HepG2 (cell line): ENCODE results near the gene CDK12. TPM values are rescaled to one million over a fixed set of nuclear protein-coding genes. Genes with fewer than 3 reads are reported as not detected.
"Not testable (repeated sequence)": the region's sequence is repeated elsewhere in the genome, so short reads cannot be mapped to it uniquely, and the experiment has no call there.

Experiments
- ATAC-seq: fragments of 200-7000 bp; cut with Tn5 transposase; 3 replicates; pipeline ENCODE4 v1.9.1; 2020; ENCODE audit warnings: mild to moderate bottlenecking, moderate library complexity
- BruUV-seq: library from RNA; stranded (reverse); fragments of 400-500 nt; replicated peaks from 2 replicates; lab custom pipeline; 2021; lab: Mats Ljungman, UMichigan
- CTCF ChIA-PET: fragments of 300-600 bp; formaldehyde crosslinking; extraction: SDS; loops from one replicate; lab custom pipeline; 2021; ENCODE audit warnings: low total read pairs, inconsistent platforms, low intra/inter-chr PET ratio; lab: Yijun Ruan, JAX
- POLR2A ChIA-PET: fragments of 350-600 bp; sonication (Branson Sonifier 250); formaldehyde crosslinking; loops from one replicate; lab custom pipeline; 2020; ENCODE audit warnings: antibody characterized with exemption, inconsistent platforms; lab: Yijun Ruan, JAX
- DNase-seq: peaks from one replicate; pipeline ENCODE4 v3.0.0-alpha.2; 2015; ENCODE audit warnings: low spot score
- FAIRE-seq: peaks from 3 replicates; lab custom pipeline; 2011; peaks lifted over from hg19 to GRCh38; lab: Jason Lieb, UNC
- H2AFZ ChIP-seq: one replicate; pipeline ENCODE4 v1.6.1; 2011; ENCODE audit warnings: low read length, inconsistent platforms
- H3K27ac ChIP-seq: fragments of 300-600 bp; 3 replicates; pipeline ENCODE4 v1.8.0; 2011; ENCODE audit warnings: mixed run types, mild to moderate bottlenecking, mixed read lengths, low read length, inconsistent platforms; ENCODE audit not compliant: insufficient read depth; ENCODE audit errors: extremely low read length
- H3K27me3 ChIP-seq, 2 experiments: fragments of 200-600 bp in 1 of 2; 2 replicates in 1 of 2; 3 replicates in 1 of 2; pipeline versions ENCODE4 v1.6.0 to v1.8.0; 2011; ENCODE audit warnings: low read length in 2 of 2, mild to moderate bottlenecking in 2 of 2, moderate library complexity in 2 of 2, inconsistent platforms in 1 of 2; ENCODE audit not compliant: insufficient read depth in 2 of 2, control insufficient read depth in 1 of 2
- H3K36me3 ChIP-seq, 2 experiments: fragments of 200-600 bp in 1 of 2; replicated peaks in 1 of 2; 2 replicates in 1 of 2; 3 replicates in 1 of 2; pipeline versions ENCODE4 v1.5.1 to v1.8.0; 2011; ENCODE audit warnings: low read length in 2 of 2, inconsistent platforms in 1 of 2; ENCODE audit not compliant: insufficient read depth in 2 of 2, control insufficient read depth in 1 of 2
- H3K4me1 ChIP-seq: 2 replicates; pipeline ENCODE4 v1.5.1; 2012; ENCODE audit warnings: low read length, inconsistent platforms; ENCODE audit not compliant: insufficient read depth
- H3K4me2 ChIP-seq: 2 replicates; pipeline ENCODE4 v1.6.0; 2011; ENCODE audit warnings: low read depth, low read length, inconsistent platforms
- H3K4me3 ChIP-seq, 3 experiments: fragments of 200-600 bp in 1 of 3; sonication (generic), shearing (Covaris generic) in 1 of 3; replicated peaks in 1 of 3; 2 replicates each; pipeline ENCODE4 v1.5.1; 2011 to 2016; ENCODE audit warnings: low read length in 3 of 3, inconsistent platforms in 2 of 3, low read depth in 2 of 3, mild to moderate bottlenecking in 2 of 3, control low read depth in 1 of 3, mixed read lengths in 1 of 3; ENCODE audit not compliant: insufficient read depth in 1 of 3
- H3K79me2 ChIP-seq: one replicate; pipeline ENCODE4 v1.6.1; 2011; ENCODE audit warnings: low read length, inconsistent platforms; ENCODE audit not compliant: insufficient read depth
- H3K9ac ChIP-seq: 2 replicates; pipeline ENCODE4 v1.6.0; 2011; ENCODE audit warnings: mild to moderate bottlenecking, low read depth, low read length, inconsistent platforms; ENCODE audit not compliant: insufficient read depth
- H3K9me3 ChIP-seq: 2 replicates; pipeline ENCODE4 v1.5.1; 2012; ENCODE audit warnings: mild to moderate bottlenecking, low read length
- H4K20me1 ChIP-seq: 2 replicates; pipeline ENCODE4 v1.6.0; 2011; ENCODE audit warnings: inconsistent platforms, mild to moderate bottlenecking, low read length, moderate library complexity; ENCODE audit not compliant: insufficient read depth
- NFIB ChIP-seq: sonication (generic); formaldehyde crosslinking; IDR thresholded peaks from 2 replicates; pipeline ENCODE4 v1.9.0; 2021; ENCODE audit warnings: missing genetic modification reagents, mild to moderate bottlenecking, borderline replicate concordance
- SRY ChIP-seq: sonication (generic); formaldehyde crosslinking; IDR thresholded peaks from 2 replicates; pipeline ENCODE4 v1.8.0; 2022; ENCODE audit warnings: mild to moderate bottlenecking, missing genetic modification reagents
- ZFYVE20 ChIP-seq: sonication (generic); formaldehyde crosslinking; IDR thresholded peaks from 2 replicates; pipeline ENCODE4 v1.8.0; 2023; ENCODE audit warnings: low read depth, mild to moderate bottlenecking, moderate library complexity, missing genetic modification reagents, borderline replicate concordance
- ZNF253 ChIP-seq: sonication (generic); formaldehyde crosslinking; IDR thresholded peaks from 2 replicates; pipeline ENCODE4 v1.8.0; 2022; ENCODE audit warnings: mild to moderate bottlenecking, missing genetic modification reagents, borderline replicate concordance
- WGBS: methylation state at CpG from one replicate; pipeline ENCODE4 v1.1.6; 2017; ENCODE audit warnings: low lambda C conversion rate; 5-methylcytosine and 5-hydroxymethylcytosine counted together
- in situ Hi-C: cut with HindIII; loops from 2 replicates; pipeline ENCODE4 v1.10.0; 2017; ENCODE audit warnings: low pct_unique_long_range_greater_than_20kb; ENCODE audit not compliant: extremely low pct_ligation_motif_present
- intact Hi-C: fragments of 100-400 bp; cut with micrococcal nuclease; formaldehyde crosslinking; loops from one replicate; pipeline ENCODE4 v1.10.0; 2022; ENCODE audit not compliant: unreplicated experiment
- polyA plus RNA-seq, 8 experiments: library from polyadenylated mRNA; depleted of rRNA in 3 of 8; stranded (reverse) in 7 of 8; unstranded in 1 of 8; fragments of >200 nt; fragmentation: Illumina TruSeq in 4 of 8; extraction: Trizol in 4 of 8; gene quantifications; 2 replicates each; pipeline versions ENCODE4 v1.2.1 to v1.2.3, GENCODE V29; 2011 to 2016; ENCODE audit warnings: low read depth in 4 of 8, missing spikeins in 1 of 8, mixed read lengths in 1 of 8; ENCODE audit not compliant: insufficient read depth in 1 of 8
- total RNA-seq, 5 experiments: library from RNA; depleted of rRNA; stranded (reverse); fragments of >200 nt; fragmentation: Illumina TruSeq; extraction: Trizol; gene quantifications; 2 replicates each; pipeline ENCODE4 v1.2.3, GENCODE V29; 2016; ENCODE audit warnings: low read depth in 1 of 5
- TF ChIP-seq, protein P1 (sequence below): sonication (generic); formaldehyde crosslinking; IDR thresholded peaks from 2 replicates; pipeline ENCODE4 v1.5.0; 2020; ENCODE audit warnings: mild to moderate bottlenecking, missing genetic modification reagents, moderate library complexity
- TF ChIP-seq, protein P2 (sequence below): sonication (generic); formaldehyde crosslinking; conservative IDR thresholded peaks from 2 replicates; pipeline ENCODE4 v1.4.0; 2020; ENCODE audit warnings: mild to moderate bottlenecking, missing genetic modification reagents, moderate library complexity
- TF ChIP-seq, protein P3 (sequence below): sonication (generic); formaldehyde crosslinking; IDR thresholded peaks from 2 replicates; pipeline ENCODE4 v1.9.0; 2022; ENCODE audit warnings: missing genetic modification reagents, mild to moderate bottlenecking, borderline replicate concordance

CDK12 gene
- total and polyA plus RNA-seq, 2 of the 13 experiments (the other 11 are each of a cell fraction or from before 2014, with no cell fraction given) = 24.0 to 88.6 TPM

- POLR2A ChIA-PET, H3K4me2 ChIP-seq, in situ Hi-C loops, H3K9ac ChIP-seq, FAIRE-seq, BruUV-seq, H3K9me3 ChIP-seq, CTCF ChIA-PET, ATAC-seq, H4K20me1 ChIP-seq, H2AFZ ChIP-seq, DNase-seq, H3K27me3 ChIP-seq, H3K27ac ChIP-seq, H3K4me1 ChIP-seq, H3K79me2 ChIP-seq, intact Hi-C loops, H3K36me3 ChIP-seq, H3K4me3 ChIP-seq: not testable (repeated sequence)
- 87% methylated on average over 12 of the region's 12 CpGs for WGBS
These were observed 83.1 kb downstream of the CDK12 start for GRCh38 chr17:39544361-39544760.

GRCh38 chr17:39547713-39548478, 86.6 kb downstream of the CDK12 start:
- intact Hi-C loops (loop anchor here (2.0 kb wide), 2 partner anchors 29 to 75 kb away; no protein-coding TSS in a partner anchor), in situ Hi-C loops (loop anchor here (5.0 kb wide), 1 partner anchor 74 kb away; no protein-coding TSS in a partner anchor)
- DNase-seq (peak; percentile 50), ATAC-seq (peak; percentile 83), FAIRE-seq (peak; percentile 74)
- H4K20me1 ChIP-seq = no peaks in the 10 kb centered on the region
- BruUV-seq = no TSS peak
- no peak overlapping the region for H3K4me2 ChIP-seq
- H3K27ac ChIP-seq = no peak overlapping the region
- no peak overlapping the region for H3K9ac ChIP-seq
- CTCF ChIA-PET = interaction anchor here (0.7 to 3.1 kb wide), 6 partner anchors 21 to 206 kb away, joined by 3 to 56 read pairs (median 4); no protein-coding TSS in a partner anchor
- WGBS = 22% methylated on average over 5 of the region's 5 CpGs
- no peaks in the 10 kb centered on the region for H3K27me3 ChIP-seq
- no peaks in the 10 kb centered on the region for H3K9me3 ChIP-seq
- POLR2A ChIA-PET = interaction anchor here (2.1 kb wide), 1 partner anchor 75 kb away, joined by 6 read pairs; no protein-coding TSS in a partner anchor
- no peaks in the 10 kb centered on the region for H3K36me3 ChIP-seq
- H3K4me3 ChIP-seq = no peak overlapping the region
- H3K79me2 ChIP-seq = no peaks in the 10 kb centered on the region
- H3K4me1 ChIP-seq = peaks cover 9% of the 10 kb centered on the region; the same call in 1 of the 2 replicates
- H2AFZ ChIP-seq = no peak overlapping the region
- TF ChIP-seq, protein P1, sequence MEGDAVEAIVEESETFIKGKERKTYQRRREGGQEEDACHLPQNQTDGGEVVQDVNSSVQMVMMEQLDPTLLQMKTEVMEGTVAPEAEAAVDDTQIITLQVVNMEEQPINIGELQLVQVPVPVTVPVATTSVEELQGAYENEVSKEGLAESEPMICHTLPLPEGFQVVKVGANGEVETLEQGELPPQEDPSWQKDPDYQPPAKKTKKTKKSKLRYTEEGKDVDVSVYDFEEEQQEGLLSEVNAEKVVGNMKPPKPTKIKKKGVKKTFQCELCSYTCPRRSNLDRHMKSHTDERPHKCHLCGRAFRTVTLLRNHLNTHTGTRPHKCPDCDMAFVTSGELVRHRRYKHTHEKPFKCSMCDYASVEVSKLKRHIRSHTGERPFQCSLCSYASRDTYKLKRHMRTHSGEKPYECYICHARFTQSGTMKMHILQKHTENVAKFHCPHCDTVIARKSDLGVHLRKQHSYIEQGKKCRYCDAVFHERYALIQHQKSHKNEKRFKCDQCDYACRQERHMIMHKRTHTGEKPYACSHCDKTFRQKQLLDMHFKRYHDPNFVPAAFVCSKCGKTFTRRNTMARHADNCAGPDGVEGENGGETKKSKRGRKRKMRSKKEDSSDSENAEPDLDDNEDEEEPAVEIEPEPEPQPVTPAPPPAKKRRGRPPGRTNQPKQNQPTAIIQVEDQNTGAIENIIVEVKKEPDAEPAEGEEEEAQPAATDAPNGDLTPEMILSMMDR (CRISPR knock-in tag) = peak; percentile 92
- TF ChIP-seq NFIB (CRISPR knock-in tag) = no peak
- TF ChIP-seq ZNF253 (CRISPR knock-in tag) = no peak
- TF ChIP-seq, protein P2, sequence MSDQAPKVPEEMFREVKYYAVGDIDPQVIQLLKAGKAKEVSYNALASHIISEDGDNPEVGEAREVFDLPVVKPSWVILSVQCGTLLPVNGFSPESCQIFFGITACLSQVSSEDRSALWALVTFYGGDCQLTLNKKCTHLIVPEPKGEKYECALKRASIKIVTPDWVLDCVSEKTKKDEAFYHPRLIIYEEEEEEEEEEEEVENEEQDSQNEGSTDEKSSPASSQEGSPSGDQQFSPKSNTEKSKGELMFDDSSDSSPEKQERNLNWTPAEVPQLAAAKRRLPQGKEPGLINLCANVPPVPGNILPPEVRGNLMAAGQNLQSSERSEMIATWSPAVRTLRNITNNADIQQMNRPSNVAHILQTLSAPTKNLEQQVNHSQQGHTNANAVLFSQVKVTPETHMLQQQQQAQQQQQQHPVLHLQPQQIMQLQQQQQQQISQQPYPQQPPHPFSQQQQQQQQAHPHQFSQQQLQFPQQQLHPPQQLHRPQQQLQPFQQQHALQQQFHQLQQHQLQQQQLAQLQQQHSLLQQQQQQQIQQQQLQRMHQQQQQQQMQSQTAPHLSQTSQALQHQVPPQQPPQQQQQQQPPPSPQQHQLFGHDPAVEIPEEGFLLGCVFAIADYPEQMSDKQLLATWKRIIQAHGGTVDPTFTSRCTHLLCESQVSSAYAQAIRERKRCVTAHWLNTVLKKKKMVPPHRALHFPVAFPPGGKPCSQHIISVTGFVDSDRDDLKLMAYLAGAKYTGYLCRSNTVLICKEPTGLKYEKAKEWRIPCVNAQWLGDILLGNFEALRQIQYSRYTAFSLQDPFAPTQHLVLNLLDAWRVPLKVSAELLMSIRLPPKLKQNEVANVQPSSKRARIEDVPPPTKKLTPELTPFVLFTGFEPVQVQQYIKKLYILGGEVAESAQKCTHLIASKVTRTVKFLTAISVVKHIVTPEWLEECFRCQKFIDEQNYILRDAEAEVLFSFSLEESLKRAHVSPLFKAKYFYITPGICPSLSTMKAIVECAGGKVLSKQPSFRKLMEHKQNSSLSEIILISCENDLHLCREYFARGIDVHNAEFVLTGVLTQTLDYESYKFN (CRISPR knock-in tag) = no peak
- TF ChIP-seq, protein P3, sequence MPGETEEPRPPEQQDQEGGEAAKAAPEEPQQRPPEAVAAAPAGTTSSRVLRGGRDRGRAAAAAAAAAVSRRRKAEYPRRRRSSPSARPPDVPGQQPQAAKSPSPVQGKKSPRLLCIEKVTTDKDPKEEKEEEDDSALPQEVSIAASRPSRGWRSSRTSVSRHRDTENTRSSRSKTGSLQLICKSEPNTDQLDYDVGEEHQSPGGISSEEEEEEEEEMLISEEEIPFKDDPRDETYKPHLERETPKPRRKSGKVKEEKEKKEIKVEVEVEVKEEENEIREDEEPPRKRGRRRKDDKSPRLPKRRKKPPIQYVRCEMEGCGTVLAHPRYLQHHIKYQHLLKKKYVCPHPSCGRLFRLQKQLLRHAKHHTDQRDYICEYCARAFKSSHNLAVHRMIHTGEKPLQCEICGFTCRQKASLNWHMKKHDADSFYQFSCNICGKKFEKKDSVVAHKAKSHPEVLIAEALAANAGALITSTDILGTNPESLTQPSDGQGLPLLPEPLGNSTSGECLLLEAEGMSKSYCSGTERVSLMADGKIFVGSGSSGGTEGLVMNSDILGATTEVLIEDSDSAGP (CRISPR knock-in tag) = peak; percentile 51; the same call in 1 of the 2 replicates
- no peak for TF ChIP-seq SRY (CRISPR knock-in tag)
- no peak for TF ChIP-seq ZFYVE20 (CRISPR knock-in tag)
